Fibroblast of villous mesenchyme (primary cell): ENCODE data around the gene GCGR. TPM values are rescaled to one million over a fixed set of nuclear protein-coding genes. Genes with fewer than 3 reads are reported as not detected.

Source experiments
- DNase-seq: peaks from one replicate; pipeline ENCODE4 v3.0.0-alpha.2; 2010; ENCODE audit warnings: low read depth
- H3K4me3 ChIP-seq: 2 replicates; pipeline ENCODE4 v1.5.1; 2011; ENCODE audit warnings: low read depth, mild to moderate bottlenecking, low read length
- total RNA-seq: library from RNA; depleted of rRNA; stranded (reverse); fragments of >200 nt; gene quantifications from 2 replicates; pipeline ENCODE4 v1.2.3, GENCODE V29; 2012
- TF ChIP-seq, protein P1 (sequence below): IDR thresholded peaks from 2 replicates; pipeline ENCODE4 v1.5.1; 2012; ENCODE audit warnings: low read depth, mild to moderate bottlenecking, low read length; ENCODE audit not compliant: insufficient read depth

GCGR gene
- total RNA-seq, 1 donor, result not detected

DNA sequence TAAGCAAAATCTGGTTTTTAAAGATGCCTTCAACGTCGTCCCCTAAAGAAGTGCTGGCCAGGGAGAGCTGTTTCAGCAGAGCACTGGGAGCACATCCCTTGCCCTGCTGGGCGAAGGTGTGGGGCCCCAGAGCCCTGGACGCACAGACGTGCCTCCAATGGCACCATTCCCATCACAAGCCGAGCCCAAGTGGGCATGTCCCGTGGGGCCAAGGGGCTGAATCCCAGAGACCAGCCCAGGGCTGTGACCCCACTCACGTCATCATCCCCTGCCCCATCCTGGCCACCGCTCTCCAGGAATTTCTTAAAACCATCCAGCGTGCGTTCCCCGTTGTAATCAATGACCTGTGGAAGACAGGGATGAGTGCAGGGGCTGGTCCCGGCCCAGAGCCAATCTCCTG, 40.9 kb downstream of the GCGR start:
- DNase-seq, result no peak
- H3K4me3 ChIP-seq, result no peak overlapping the region
- TF ChIP-seq, protein P1, sequence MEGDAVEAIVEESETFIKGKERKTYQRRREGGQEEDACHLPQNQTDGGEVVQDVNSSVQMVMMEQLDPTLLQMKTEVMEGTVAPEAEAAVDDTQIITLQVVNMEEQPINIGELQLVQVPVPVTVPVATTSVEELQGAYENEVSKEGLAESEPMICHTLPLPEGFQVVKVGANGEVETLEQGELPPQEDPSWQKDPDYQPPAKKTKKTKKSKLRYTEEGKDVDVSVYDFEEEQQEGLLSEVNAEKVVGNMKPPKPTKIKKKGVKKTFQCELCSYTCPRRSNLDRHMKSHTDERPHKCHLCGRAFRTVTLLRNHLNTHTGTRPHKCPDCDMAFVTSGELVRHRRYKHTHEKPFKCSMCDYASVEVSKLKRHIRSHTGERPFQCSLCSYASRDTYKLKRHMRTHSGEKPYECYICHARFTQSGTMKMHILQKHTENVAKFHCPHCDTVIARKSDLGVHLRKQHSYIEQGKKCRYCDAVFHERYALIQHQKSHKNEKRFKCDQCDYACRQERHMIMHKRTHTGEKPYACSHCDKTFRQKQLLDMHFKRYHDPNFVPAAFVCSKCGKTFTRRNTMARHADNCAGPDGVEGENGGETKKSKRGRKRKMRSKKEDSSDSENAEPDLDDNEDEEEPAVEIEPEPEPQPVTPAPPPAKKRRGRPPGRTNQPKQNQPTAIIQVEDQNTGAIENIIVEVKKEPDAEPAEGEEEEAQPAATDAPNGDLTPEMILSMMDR, result no peak

DNA sequence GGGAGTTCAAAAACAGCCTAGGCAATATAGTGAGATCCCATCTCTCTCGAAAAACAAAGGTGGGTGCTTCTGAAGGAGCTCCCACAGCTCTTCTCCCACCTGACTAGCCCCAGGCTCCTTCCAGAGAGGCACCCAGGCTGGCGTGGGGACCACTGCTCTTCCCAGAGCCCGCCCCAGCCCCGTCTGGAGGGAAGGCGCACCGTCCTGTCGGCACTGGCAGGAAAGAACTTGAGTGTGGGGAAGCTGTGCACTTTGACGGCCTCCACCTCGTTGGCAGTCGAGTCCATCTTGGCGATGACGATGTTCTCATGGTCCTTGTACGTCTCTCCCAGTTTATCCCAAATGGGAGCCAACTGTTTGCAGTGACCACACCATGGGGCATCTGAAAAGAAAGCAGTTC, 41.4 kb downstream of the GCGR start:
- no peak overlapping the region for H3K4me3 ChIP-seq
- no peak for DNase-seq
- TF ChIP-seq, protein P1, result no peak

DNA sequence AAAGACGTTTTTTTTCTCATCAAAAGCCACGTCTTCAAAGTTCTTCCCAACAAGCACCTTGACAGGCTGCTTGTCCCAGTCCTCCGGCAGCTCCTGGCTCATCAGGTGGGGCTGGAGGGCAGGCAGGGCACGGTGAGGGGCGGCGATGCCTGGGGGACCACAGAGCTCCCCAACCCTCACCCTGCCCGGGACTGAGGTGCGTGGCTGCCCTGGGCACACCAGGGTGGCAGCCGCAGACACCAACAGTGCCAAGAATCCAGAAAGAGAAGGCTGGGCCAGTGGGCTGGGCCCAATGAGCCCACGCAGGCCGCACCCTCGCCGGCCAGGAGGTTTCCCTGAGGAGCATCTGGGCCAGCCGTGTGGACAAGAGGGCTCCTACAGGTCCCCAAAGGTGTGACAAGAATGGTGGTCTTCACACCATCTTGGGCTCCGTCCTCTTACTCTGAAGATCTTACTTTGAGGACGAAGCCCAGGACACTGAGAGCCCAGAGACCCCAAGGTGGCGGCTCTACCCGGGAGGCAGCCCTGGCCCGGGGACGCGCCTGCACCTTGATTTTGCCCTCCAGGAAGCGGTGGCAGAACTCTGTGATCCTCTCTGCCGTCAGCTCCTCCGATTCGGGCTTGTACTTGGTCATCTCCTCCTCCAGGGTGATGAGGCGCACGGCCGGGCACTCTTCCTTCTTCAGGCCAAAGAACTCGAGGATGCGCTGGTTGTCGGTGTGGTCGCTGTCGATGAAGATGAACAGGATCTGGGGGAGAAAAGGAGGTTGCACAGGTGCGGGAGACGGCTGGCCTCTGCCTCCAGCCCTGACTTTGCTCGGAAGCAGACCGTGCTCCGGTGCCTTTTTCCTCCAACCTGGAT, 42.2 kb downstream of the GCGR start:
- no peak overlapping the region for H3K4me3 ChIP-seq
- TF ChIP-seq, protein P1, result no peak
- DNase-seq, result no peak

DNA sequence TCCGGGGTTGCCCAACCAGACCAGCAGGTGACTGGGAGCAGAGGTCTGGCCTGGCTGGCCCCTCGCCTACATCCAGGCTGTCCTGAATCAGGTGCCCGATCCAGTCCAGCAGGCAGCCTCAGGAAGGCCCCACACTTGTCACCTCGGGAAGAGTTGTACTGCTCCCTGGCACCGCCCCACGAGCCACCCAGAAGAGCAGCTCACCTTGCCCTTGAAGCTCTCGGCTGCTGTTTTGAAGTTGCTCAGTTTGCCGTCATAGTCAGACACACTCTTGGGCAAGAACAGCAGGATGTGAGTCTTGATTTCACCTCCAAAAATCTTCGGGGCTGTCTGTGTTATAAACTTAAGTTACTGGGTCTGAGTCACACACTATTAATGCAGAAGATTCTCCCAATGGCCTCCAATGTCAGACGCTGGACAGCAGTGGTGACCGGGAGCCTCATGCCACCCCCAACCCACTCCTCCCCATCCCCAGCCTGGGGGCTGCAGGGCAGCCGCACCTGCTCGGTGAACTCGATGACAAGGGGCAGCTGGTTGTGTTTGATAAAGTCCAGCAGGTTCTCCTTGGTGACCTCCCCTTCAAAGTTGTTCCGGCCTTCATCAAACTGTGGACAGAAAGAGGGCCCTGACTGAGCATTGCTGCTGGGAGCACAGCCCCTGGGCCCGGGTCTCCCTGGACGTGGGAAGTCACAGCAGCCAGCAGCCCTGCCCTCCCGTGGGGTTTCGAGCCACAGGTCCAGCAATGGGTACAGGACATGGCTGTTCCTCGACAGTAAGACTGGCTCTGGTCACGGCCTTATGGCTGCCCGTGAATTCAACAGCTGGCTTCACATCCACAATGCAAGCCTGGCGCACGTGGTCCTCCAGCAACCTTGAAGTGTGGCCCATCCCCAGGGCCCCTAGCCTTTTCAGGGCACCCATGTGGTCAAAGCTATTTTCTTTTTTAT, 43.1 kb downstream of the GCGR start:
- TF ChIP-seq, protein P1, result no peak
- no peak for DNase-seq
- H3K4me3 ChIP-seq, result no peak overlapping the region

DNA sequence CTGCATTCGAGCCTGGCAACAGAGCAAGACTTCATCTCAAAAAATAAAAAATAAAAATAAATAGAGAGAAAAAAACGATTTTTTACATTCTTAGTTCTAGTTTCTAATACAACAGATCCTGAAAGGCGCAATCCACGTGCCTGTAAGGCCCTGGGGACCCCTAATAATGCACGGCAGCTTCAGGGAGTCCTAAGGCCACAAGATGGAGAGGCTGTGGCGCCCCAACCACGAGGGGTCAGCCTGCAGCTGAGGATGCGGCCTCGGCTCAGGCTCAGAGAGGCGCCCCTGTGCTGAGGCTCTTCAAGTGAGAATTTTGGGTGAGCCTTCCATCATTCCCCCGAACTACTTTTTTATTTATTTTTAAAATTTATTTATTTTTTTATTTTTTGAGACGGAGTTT, 45.5 kb downstream of the GCGR start:
- TF ChIP-seq, protein P1, result no peak

DNA sequence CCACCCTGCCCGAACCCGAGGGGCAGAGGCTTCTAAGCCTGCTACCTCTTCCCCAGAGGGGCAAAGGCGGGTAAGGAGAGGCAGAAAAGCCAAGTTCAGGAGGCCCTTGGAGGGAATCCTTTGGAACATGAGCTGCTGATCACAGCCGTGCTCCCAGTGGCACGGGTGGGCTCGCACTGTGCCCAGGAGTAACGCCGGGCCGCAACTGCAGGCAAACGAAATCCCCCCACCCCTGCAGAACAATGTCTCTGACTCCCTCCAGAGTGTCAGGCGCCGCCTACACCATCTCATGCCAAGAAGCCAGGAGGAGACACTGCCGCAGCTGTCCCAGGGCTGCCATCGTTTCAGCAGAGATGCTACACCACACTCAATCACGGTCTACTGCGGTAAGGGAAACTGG, 47.5 kb downstream of the GCGR start:
- H3K4me3 ChIP-seq, result no peak overlapping the region
- TF ChIP-seq, protein P1, result no peak
- no peak for DNase-seq

More for the DNA sequence above, 45.5 kb downstream of the GCGR start:
- H3K4me3 ChIP-seq, result no peak overlapping the region
- no peak for DNase-seq
